Subcutaneous preadipocyte (primary cell): ENCODE results near the gene SUSD3. TPM values are rescaled to one million over a fixed set of nuclear protein-coding genes. Genes with fewer than 3 reads are reported as not detected.

Experiments
- total RNA-seq: library from RNA; depleted of rRNA; stranded (reverse); fragments of >200 nt; gene quantifications from 2 replicates; pipeline ENCODE4 v1.2.3, GENCODE V29; 2012

Gene SUSD3
- 1.2 and 4.0 TPM in 2 replicates for total RNA-seq

DNA sequence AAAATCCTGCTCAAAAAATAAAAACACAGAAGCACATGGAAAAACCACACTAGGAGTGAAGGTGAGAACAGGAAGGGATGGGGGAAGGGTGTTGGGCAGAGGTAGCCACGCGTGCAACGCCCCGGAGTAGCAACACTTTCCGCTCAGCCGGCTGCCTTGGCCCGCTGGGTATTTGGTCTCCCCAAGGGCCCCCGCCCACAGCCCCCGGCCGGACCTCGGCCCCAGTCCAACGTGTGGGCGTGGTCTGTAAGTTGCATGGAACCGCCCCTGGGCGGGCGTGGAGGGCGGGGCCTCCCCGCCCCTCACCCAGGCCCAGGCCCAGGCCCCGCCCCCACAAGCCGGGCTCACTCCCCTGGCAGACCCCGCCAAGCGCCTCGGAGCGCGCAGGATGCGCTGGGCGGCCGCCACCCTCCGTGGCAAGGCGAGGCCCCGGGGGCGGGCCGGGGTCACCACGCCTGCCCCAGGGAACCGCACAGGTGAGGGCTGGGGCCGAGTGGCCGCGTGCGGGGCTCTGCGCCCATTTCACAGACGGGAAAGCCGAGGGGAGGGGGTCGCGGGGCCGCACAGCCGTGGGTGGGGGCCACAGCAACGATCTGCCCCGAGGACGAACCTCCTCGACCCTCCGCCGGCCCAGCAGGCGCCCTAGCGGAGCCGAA, at the start of gene SUSD3:
TSS of gene SUSD3 (plus strand) at position 347 of the 656 bp plus-strand sequence. CDS start at position 389, 42 bp downstream.

DNA sequence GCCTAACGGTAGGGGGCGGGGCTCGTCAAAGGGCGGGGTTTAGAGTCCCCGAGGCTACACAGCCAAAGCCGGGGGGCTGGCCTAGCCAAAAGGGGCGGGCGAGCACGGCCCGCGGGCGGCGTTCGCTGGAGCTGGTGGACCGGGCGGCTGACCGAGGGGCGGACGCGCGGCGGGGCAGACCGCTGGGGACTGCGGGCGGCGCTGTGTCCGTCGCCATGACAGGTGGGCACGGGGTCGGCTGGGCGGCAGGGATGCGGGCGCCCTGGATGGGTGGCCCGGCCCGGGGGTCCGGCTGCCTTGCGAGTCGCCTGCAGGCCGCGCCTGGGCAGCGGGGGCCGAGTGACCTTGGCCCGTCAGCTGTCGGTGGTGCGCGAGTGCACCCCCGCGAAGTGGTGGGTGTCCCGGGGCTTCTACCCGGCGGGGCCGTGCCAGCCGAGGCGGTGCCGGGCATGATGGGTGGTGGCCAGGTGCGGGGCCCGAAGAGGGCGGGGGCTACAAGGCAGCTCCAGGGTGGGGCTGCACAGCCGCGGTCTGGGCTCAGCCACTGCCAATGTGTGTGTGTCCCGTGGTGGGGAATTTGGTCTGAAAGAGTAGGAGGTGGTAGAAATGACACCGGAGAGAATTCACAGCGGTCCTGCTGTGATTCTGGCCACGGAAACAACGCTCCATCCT, 37.8 kb downstream of the SUSD3 start, which contains the start of gene CARD19:
TSS of gene CARD19 (plus strand) at position 87 of the 672 bp plus-strand sequence. CDS start at position 216, 129 bp downstream.

DNA sequence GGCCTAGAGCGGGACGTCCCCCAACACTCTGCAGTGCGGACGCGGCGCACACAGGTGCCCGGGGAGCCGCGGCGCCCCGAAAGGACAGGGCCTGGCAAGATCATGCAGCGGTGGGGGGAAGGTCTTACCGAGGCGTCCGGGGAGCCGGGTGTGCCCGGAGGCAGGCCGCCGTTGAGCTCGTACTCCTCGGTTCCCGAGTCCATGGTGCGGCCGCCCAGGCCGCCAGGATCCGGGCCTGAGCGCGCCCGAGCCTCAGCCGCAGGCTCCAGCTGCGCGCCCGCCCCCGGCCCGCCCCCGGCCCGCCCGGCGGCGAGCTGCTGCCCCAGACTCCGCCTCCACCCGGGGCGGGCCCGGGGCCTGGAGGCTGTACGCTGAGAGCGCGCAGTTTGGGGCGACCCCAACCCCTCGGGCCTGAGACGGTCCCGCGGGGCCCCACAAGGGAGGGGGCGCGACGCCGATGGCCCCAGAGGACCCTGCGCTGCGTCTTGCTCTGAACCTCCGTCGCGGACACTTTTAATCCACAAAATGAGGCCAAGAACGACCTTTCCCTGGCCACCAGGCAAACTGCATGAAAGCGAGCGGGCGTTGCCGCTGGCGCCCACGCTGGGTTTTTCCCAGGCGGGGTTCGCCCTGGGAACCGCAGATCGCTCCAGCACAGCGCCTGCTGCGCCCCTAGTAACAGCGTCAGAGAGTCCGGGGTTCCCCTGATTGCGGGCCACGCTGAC, 75.7 kb downstream of the SUSD3 start, which contains the start of gene NINJ1:
TSS of gene NINJ1 (minus strand) at position 237 of the 725 bp plus-strand sequence. CDS start at position 203, 34 bp downstream.

Other genes starting within 250 kb of the SUSD3 start
- 9.4 and 10.7 TPM in 2 replicates for gene ZNF484, start 180.7 kb upstream of the SUSD3 start, total RNA-seq
- not detected in 2 replicates for gene FGD3, start 111.2 kb upstream of the SUSD3 start, total RNA-seq
- 44.2 and 75.3 TPM in 2 replicates for gene CARD19, start 37.5 kb downstream of the SUSD3 start, total RNA-seq
- 11.0 and 11.9 TPM in 2 replicates for gene NINJ1, start 75.5 kb downstream of the SUSD3 start, total RNA-seq
- gene WNK2, start 125.4 kb downstream of the SUSD3 start, total RNA-seq: not detected in 2 replicates